DMS 273 (cell line): ENCODE results near the gene CATSPERE.
"Not testable (repeated sequence)": the region's sequence is repeated elsewhere in the genome, so short reads cannot be mapped to it uniquely, and the experiment has no call there.

Source experiments
- DNase-seq: peaks from one replicate; lab custom pipeline; 2025; ENCODE audit not compliant: unreplicated experiment; lab: John Stamatoyannopoulos, UW

Gene CATSPERE

GRCh38 chr1:244515680-244516079, 54.6 kb downstream of the CATSPERE start:
- DNase-seq: no peak

GRCh38 chr1:244536316-244536715, 75.2 kb downstream of the CATSPERE start:
- no peak for DNase-seq

GRCh38 chr1:244545511-244545910, 84.4 kb downstream of the CATSPERE start:
- no peak for DNase-seq

GRCh38 chr1:244548558-244549115, 87.6 kb downstream of the CATSPERE start:
- DNase-seq: peak; percentile 8

GRCh38 chr1:244552336-244552735, 91.3 kb downstream of the CATSPERE start:
- no peak for DNase-seq

GRCh38 chr1:244556263-244556662, 95.2 kb downstream of the CATSPERE start:
- DNase-seq: no peak

GRCh38 chr1:244557565-244557964, 96.5 kb downstream of the CATSPERE start:
- no peak for DNase-seq

GRCh38 chr1:244559561-244559960, 98.5 kb downstream of the CATSPERE start:
- no peak for DNase-seq

GRCh38 chr1:244562877-244563276, 101.8 kb downstream of the CATSPERE start:
- DNase-seq: not testable (repeated sequence)

- DNase-seq: no peak
Observed at GRCh38 chr1:244573768-244574167, 112.7 kb downstream of the CATSPERE start.

- DNase-seq: no peak
Observed at GRCh38 chr1:244576259-244576892, 115.3 kb downstream of the CATSPERE start.

GRCh38 chr1:244578205-244578604, 117.1 kb downstream of the CATSPERE start:
- not testable (repeated sequence) for DNase-seq

GRCh38 chr1:244583358-244583982, 122.4 kb downstream of the CATSPERE start:
- no peak for DNase-seq

- DNase-seq: no peak
Observed at GRCh38 chr1:244585867-244586266, 124.8 kb downstream of the CATSPERE start.

GRCh38 chr1:244590670-244591069, 129.6 kb downstream of the CATSPERE start:
- no peak for DNase-seq

- DNase-seq: no peak
Observed at GRCh38 chr1:244598611-244599010, 137.5 kb downstream of the CATSPERE start.

- DNase-seq: no peak
Observed at GRCh38 chr1:244599937-244600350, 138.9 kb downstream of the CATSPERE start.

GRCh38 chr1:244601336-244601735, 140.3 kb downstream of the CATSPERE start:
- no peak for DNase-seq

- DNase-seq: peak; percentile 67
Observed at GRCh38 chr1:244603498-244603897, 142.4 kb downstream of the CATSPERE start.

- DNase-seq: no peak
Observed at GRCh38 chr1:244605835-244606370, 144.8 kb downstream of the CATSPERE start.

GRCh38 chr1:244614113-244614836, 153.2 kb downstream of the CATSPERE start:
- no peak for DNase-seq

- no peak for DNase-seq
Observed at GRCh38 chr1:244614879-244615278, 153.8 kb downstream of the CATSPERE start.
